Measurements from ENCODE around the gene COL23A1. TPM values are rescaled to one million over a fixed set of nuclear protein-coding genes. Genes with fewer than 3 reads are reported as not detected.

COL23A1 gene
- polyA plus RNA-seq, 3 donors = 0.11 to 0.21 TPM; not detected in 1

GRCh38 chr5:178247481-178248456 is 342.4 kb downstream of the COL23A1 start:
- H3K4me3 ChIP-seq (replicated peaks in 1 of 3; ENCODE audit: low read depth in 2 of 3, low read length in 3 of 3) = no peak overlapping the region
- Mint-ChIP-seq H3K4me1 (peaks cover 3% of the 10 kb centered on the region), H3K27me3 (ENCODE audit: low read depth in 3 of 3) (peaks cover 1 to 4% (median 2%) of the 10 kb centered on the region in 3 donors), H3K9me3 (no peaks in the 10 kb centered on the region), H3K36me3 (no peaks in the 10 kb centered on the region), H3K4me3 (no peak overlapping the region), H3K27ac (no peak overlapping the region)
- H3K4me2 ChIP-seq (replicated peaks; ENCODE audit: extremely low read depth, low read length, poor library complexity, severe bottlenecking) = no peak overlapping the region
- no peaks in the 10 kb centered on the region for H4K20me1 ChIP-seq (ENCODE audit: insufficient read depth, low read length)
- no peak for TF ChIP-seq CTCF (IDR thresholded peaks at IDR 0.05)
- no peaks in the 10 kb centered on the region for H3K27me3 ChIP-seq (ENCODE audit: control insufficient read depth in 2 of 2, insufficient read depth in 2 of 2, low read length in 2 of 2)
- H3K9me3 ChIP-seq (replicated peaks in 1 of 2; ENCODE audit: control insufficient read depth in 1 of 2, insufficient read depth in 1 of 2, low read length in 2 of 2) = no peaks in the 10 kb centered on the region
- peaks cover 11 to 34% of the 10 kb centered on the region in 2 donors for H3K4me1 ChIP-seq (ENCODE audit: control insufficient read depth in 1 of 2, insufficient read depth in 2 of 2, low read length in 2 of 2)
- no peak overlapping the region for H2AFZ ChIP-seq (ENCODE audit: insufficient read depth, low read depth, low read length, poor library complexity, severe bottlenecking)
- no peak overlapping the region for H3K9ac ChIP-seq (ENCODE audit: insufficient read depth, low read length, poor library complexity, severe bottlenecking)
- no peaks in the 10 kb centered on the region for H3K79me2 ChIP-seq (ENCODE audit: insufficient read depth, low read length)
- intact Hi-C loops (cut with micrococcal nuclease) = no loop called here
- no peak overlapping the region for H3K27ac ChIP-seq (ENCODE audit: low read depth in 1 of 2, low read length in 2 of 2)
- 87% methylated on average over 16 of the region's 24 CpGs for WGBS (ENCODE audit: insufficient coverage)
- H3K36me3 ChIP-seq (replicated peaks in 1 of 2; ENCODE audit: control insufficient read depth in 1 of 2, insufficient read depth in 2 of 2, low read length in 2 of 2) = no peaks in the 10 kb centered on the region
- no peak for DNase-seq

GRCh38 chr5:178246624-178247279 is 343.4 kb downstream of the COL23A1 start:
- Mint-ChIP-seq H3K4me1 (peaks cover 8% of the 10 kb centered on the region), H3K27me3 (ENCODE audit: low read depth in 3 of 3) (peaks cover 0 to 4% (median 2%) of the 10 kb centered on the region in 3 donors), H3K27ac (no peak overlapping the region), H3K36me3 (no peaks in the 10 kb centered on the region), H3K9me3 (no peaks in the 10 kb centered on the region), H3K4me3 (no peak overlapping the region)
- Histone ChIP-seq H4K20me1 (ENCODE audit: insufficient read depth, low read length) (no peaks in the 10 kb centered on the region), H3K27me3 (ENCODE audit: control insufficient read depth in 2 of 2, insufficient read depth in 2 of 2, low read length in 2 of 2) (no peaks in the 10 kb centered on the region), H3K9ac (ENCODE audit: insufficient read depth, low read length, poor library complexity, severe bottlenecking) (no peak overlapping the region), H3K4me1 (ENCODE audit: control insufficient read depth in 1 of 2, insufficient read depth in 2 of 2, low read length in 2 of 2) (peaks cover 17 to 42% of the 10 kb centered on the region in 2 donors), H3K27ac (ENCODE audit: low read depth in 1 of 2, low read length in 2 of 2) (no peak overlapping the region), H2AFZ (ENCODE audit: insufficient read depth, low read depth, low read length, poor library complexity, severe bottlenecking) (no peak overlapping the region), H3K4me3 (replicated peaks in 1 of 3; ENCODE audit: low read depth in 2 of 3, low read length in 3 of 3) (no peak overlapping the region), H3K4me2 (replicated peaks; ENCODE audit: extremely low read depth, low read length, poor library complexity, severe bottlenecking) (no peak overlapping the region), H3K79me2 (ENCODE audit: insufficient read depth, low read length) (no peaks in the 10 kb centered on the region), H3K36me3 (replicated peaks in 1 of 2; ENCODE audit: control insufficient read depth in 1 of 2, insufficient read depth in 2 of 2, low read length in 2 of 2) (no peaks in the 10 kb centered on the region), H3K9me3 (replicated peaks in 1 of 2; ENCODE audit: control insufficient read depth in 1 of 2, insufficient read depth in 1 of 2, low read length in 2 of 2) (no peaks in the 10 kb centered on the region)
- WGBS (ENCODE audit: insufficient coverage) = 78% methylated on average over 12 of the region's 15 CpGs
- intact Hi-C loops (cut with micrococcal nuclease) = no loop called here
- TF ChIP-seq CTCF (IDR thresholded peaks at IDR 0.05) = no peak
- no peak for DNase-seq
